HG03342 (cell line): Measurements from ENCODE around the gene DCTD.

ENCODE experiments used
- ATAC-seq: cut with Tn5 transposase; IDR thresholded peaks from one replicate; pipeline ENCODE4 v1.9.1; 2021; ENCODE audit warnings: mild to moderate bottlenecking, moderate library complexity; ENCODE audit not compliant: unreplicated experiment

DCTD gene

DNA sequence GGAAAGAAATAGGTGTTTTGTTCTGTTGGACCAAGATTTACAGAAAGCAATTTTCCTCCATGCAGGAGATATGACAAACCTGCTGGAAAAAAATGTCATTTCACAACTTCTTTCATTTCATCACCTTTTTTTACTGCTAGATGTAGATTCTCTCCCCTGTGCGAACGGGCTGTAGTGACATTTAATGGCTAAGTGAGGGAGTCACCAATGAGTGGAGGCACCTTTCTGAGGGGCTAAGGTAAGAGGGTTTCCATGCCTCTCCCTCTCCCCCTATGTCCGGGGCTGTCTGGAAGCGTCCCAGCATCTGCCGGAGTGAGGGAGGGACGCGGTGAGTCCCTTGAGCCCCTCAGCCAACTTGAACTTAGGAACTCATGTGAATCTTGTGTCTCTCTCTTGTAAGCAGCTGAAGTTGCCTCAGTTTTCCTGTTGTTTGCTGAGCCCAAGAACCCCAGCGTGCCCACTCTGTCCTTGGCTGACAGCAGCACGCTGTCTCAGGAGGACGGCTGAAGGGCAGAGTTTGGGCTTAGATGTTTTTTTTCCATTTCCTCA, 42.3 kb downstream of the DCTD start:
- ATAC-seq = no peak

DNA sequence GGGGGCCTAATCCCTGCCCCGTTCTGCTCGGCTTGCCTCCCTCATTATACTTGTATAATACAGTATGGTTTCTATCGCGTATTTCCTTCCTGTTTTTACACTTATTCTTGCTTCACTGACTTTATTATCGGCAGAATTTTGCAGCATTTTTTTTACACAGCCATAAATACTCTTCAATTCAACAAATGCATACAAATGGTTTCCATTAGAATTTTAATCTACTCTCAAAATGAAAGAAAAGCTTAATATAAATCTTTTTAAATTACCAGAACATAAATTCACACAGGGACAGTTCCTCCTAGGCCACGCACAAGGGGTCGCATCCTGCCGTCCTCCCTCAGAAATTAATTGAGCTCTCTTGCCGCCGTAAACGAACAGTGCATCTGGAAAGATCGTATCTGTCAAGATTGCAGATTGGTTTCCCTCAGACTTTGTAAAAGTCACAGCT, 42.9 kb downstream of the DCTD start:
- ATAC-seq = no peak

DNA sequence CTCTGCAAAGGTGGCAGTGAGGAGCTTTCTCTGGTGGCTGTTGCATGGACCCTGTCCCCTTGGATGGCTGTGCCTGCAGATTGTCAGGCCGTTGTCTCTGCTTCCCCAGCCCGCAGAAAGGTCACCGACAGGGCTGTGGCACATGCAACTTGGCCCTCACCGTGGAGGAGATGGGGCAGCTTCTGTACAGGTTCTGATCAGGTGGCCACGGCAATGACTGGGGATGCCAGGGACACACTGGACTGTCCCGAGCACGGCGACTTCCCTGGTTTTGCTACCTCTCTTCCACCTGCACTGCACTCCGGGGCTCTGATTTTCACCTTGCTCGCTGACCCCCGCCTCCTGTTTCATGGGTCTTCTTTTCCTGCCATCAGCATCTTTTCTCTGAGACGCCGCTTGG, 43.5 kb downstream of the DCTD start:
- no peak for ATAC-seq

DNA sequence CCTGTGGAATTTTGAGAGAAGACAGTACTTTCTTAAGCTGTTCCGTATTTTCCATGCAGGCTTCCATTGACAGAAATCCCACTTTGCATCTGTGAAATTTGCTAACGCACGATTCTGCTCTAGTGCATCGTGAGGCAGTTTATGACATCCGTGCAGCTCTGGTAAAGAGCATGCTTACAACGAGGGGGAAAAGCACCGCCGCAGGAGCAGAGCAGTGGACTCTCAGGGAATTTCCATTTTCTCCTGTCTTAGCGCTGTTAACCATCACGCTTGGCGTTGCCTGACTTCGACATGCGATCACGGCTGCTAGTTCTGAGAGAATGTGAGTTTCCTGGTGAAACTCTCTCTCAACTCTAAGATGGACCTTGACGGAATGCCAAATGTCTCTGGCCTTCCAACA, 43.9 kb downstream of the DCTD start:
- ATAC-seq = no peak

DNA sequence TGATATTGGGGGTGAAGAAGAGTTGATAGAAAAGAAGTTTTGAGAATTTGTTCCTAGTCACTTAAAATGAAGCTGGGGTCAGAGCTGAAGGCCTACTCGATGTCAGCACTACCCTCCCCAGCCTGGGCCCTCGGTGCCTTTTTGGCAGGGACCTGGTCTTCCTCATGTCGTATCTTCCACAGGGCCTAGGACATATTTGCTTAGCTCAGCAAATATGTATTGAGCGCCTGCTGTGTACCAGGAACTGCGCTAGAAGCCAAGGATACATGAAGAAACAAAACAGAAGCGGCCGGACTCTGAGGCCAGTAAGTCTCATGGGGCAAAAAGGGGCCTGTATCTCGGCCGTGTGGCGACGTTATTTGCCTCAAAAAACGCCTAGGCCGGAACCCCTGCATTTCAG, 44.3 kb downstream of the DCTD start:
- ATAC-seq = no peak

DNA sequence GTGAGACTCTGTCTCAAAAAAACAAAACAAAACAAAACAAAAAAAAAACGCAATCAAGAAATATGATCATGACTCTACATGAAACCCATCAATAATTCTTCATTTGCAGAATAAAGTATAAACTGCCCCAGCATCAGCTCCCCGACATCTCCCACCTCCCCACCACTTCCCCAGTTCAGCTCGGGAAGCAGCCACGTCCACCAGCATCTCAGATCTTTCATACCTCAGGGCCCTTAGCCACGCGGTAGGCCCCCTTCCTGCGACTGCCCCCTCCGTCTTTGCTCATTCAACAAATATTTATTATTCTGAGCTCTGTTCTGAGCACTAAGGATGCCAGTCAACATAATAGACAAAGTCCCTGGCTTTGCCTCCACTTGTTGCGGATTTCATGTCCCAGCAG, 45.6 kb downstream of the DCTD start:
- ATAC-seq = no peak

DNA sequence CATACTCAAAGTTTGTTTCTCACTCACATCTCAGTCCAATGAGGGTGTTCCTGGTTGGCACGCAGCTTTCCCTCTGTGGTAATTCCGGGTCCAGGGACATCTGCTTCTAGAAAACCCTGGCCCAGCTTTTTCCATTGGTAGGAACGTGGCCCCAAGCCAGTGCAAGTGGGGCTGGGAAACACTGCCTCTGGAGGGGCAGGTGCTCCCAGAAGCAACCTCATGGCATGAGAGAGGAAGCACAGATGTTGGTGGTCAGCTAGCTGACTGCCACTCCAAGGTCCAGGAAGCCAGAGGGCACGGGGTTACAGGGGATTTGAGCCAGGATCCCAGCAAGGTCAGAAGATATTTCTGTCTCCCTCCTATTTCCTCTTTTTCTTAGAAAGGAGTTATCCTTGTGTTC, 47.5 kb downstream of the DCTD start:
- ATAC-seq = no peak

DNA sequence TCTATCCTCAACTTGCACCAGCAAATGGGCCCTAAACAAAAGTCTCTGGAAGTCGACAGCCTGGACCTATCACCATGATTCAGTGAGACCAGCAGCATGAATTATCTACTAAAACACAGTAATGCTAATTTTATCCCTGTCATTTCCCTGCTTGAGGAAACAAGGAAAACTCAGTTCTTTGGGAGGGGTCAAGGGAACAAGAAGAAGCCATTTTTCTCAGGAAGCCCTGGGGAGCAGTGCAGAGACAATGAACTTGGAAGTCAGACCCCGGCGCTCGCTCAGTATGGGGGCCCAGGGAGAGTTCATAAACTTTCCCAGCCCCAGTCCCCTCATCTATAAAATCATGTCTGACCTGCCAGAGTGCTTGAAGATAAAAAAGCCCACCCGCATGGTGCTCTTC, 50.4 kb downstream of the DCTD start:
- no peak for ATAC-seq

DNA sequence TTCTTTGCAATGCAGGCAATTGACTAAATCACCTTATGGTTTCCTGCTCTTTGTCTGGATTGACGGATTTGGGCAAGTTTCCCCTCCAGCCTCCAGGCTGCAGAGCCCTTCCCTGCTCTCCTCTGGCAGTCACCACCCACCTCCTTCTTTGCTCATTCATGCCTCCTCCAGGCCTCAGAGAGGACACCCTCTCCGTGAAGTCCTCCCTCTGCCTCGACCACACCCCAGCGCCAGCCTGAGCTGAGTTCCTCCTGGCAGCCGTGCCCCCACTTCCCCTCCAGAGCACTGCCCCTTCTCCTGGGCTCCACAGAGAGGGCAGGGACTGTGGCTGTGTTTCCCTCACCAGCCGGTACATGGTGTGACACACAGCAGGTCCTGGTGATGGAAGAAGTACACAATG, 53.7 kb downstream of the DCTD start:
- no peak for ATAC-seq

DNA sequence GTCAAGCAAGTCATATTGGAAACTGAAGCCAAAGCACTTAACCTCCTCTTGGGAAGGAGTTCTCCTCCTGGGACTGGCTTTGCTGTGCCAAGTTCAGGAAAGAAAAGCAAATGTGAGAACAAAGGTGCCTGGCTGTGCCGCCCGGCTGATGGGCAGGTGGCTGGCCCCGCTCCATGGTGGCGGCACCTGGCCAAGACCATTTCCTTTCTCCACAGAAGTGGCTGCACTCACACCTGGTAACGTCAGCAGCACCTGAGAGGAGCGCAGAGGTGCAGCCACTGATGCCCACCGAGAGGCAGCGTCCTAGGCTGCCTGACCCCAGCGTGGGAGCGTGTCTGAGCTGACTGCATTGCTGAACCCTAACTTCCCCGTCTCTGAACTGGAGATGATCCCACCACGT, 54.3 kb downstream of the DCTD start:
- no peak for ATAC-seq

DNA sequence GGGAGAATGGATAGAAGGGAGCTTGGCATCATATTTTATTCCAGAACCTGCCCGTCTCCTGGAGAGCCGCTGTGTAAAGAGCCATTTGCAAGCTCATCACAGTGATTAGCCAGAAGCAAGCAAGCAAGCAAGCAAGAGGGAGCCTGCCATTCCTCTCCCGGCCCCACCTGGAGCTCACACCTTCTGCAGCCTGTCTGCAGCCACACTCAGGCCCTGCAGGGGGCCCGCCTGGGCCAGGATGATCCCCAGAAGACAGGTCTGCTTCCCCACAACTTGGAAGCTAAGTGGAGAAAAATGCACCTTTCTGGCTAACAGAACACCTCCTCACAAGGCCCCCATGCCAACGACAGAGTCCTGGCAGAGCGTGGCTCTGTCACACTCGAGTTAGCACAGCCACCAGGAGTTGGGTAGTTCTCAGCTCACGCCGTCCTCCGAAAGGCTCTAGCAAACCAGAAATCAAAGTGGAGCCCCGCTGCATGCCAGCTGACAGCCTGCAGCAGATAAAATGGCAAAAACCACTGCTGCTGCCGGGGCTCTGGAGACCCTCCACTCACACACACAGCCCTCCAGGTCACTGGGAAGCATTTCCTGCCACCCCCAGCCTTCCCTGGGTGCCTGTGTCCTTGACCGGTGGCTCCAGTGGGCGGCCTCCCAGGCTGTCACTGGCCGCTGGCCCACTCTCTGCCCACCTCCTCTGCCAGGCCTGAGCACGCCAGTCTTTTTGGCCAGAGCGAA, 54.9 kb downstream of the DCTD start:
- ATAC-seq = no peak

DNA sequence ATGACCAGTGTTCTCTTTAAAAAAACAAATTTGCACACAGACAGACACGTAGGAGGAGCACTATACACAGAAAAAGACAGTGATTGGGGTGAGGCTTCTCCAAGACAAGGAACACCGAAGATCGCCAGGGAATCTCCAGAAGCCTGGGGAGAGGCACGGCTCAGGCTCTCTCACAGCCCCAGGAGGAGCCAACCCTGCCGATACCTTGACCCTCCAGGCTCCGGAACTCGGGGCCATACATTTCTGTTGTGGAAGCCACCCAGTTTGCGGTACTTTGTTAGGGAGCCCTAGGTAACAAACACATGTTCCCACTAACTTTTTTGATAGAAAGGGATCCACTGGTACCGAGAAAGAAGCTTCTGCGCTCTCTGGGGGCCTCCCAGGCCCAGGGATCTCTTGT, 55.8 kb downstream of the DCTD start:
- ATAC-seq = no peak

DNA sequence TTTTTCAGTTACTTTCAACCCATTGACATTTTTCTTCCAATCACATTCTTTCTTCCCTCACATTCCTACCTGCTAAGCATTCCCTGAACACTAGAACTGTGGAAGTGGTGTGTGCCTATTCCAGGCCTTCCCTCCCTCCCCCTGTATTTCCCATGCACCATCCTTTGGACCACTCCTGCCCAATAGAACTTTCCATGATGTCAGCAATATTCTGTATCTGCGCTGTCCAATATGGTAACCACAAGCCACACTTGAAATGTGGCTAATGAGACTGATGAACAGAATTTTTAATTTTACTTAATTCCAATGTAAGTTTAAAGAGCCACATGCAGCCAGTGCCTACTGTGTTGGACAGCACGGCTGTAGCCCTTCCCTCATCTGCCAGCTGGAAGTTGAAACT, 57.5 kb downstream of the DCTD start:
- ATAC-seq = no peak

DNA sequence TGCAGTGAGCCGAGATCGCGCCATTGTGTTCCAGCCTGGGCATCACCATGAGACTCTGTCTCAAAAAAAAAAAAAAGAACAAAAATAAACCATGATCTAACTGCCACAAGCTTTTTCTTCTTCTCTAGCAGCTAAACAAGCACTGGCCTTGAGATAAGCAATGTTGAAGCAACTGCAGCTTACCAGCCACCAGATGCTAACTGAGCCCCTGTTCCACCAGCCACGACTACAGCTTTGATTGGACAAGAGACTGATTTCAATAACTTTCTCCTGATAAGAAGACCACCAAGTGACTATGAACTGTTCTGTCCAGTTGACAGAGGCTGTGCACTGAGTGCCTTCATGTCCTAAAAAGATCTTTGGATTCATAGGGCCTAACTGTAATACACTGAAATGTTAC, 58.5 kb downstream of the DCTD start:
- ATAC-seq = no peak

DNA sequence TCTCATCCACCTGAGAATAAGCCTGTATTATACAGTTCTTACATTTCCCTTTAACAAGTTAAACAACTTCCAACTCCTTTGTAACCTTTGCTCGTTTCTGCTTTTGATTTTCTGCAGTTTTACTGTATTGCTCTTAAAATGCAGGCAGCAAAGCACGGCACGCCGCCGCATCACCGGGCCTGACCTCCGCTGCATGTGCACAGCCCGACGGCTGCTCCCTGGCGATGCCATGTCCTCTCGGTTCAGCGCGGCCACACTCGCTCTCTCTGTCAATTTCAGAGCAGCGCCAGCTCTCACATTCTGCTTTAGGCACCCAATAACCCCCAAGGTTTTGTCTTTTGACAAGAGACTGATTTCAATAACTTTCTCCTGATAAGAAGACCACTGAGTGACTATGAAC, 60.3 kb downstream of the DCTD start:
- no peak for ATAC-seq

DNA sequence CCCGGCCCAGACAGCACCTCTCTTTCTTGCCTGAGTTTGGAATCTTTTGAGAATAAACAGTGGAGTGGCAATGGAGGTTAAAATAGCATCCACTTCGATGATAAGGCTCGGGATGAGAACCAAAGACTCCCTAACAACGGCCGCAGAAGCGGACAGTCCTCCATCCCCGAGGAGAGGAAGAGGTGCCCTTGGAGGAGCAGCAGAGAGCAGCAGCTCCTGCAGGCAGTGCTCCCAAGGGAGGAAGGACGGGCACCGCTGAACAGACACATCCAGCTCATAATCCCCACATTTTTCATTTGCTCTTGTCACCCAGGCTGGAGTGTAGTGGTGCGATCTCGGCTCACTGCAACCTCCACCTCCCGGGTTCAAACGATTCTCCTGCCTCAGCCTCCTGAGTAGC, 61.3 kb downstream of the DCTD start:
- ATAC-seq = no peak

DNA sequence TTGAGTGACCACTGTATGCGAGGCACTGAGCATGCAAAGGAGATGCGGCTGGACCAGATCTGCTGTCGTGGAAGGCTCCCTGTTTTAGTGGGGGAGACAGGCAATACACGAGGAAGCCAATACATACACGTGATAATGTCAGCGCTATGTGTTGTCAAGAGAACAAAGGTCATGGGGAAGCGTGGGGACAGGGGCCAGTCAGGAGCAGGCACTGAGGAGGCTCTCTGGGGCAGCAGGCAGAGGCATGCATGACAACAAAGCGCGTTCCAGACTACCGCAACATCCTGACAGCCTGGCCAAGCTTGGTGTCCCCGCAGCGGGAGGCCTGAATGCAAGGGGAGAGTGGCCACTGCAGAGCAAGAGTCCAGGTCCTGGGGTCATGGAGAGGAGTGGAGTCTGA, 61.9 kb downstream of the DCTD start:
- ATAC-seq = no peak

DNA sequence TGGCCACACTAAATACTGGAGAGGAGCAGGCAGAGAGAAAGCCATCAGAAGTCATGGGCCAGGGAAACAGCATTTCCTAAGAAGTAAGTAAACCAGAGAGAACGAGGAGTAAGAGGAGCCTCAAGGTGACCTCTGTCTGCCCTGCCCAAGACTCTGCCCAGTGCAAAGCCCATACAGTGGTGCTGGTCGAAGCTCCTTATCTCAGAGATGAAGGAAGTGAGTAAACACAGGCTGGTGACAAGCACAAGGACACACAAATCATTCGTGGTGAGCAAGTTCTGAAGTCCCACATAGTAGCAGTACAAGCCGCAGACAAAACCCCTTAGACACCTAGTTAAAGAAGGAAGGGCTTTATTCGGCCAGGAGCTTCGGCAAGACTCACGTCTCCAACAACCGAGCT, 62.7 kb downstream of the DCTD start:
- no peak for ATAC-seq

DNA sequence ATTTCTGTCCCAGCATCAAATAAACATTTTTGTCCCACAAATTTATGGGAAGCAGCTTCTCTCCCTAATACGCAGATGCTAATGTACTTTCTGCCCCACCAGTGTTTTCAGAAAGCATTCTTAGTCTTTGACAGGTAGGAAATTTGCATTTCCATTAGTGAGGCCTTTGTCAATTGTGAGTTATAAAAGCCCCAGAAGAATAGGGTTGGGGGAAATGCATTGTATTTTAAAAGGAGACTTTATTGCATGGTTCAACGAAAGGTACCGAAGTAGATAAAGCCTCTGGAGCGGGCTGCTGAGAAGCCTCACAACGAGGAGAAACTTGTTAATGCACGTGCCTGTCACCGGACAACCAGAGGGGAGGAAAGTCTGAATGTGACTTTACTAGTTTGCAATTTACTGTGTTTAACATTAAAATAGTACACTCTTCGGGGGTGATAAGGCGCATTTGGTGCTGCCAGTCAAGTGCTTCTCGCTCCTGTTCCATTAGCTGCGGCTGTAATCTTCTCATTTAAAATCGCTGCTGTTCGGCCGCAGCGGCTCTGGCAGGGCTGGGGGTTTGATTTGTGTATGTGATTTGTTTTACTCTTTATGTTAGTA, 63.4 kb downstream of the DCTD start:
- no peak for ATAC-seq

DNA sequence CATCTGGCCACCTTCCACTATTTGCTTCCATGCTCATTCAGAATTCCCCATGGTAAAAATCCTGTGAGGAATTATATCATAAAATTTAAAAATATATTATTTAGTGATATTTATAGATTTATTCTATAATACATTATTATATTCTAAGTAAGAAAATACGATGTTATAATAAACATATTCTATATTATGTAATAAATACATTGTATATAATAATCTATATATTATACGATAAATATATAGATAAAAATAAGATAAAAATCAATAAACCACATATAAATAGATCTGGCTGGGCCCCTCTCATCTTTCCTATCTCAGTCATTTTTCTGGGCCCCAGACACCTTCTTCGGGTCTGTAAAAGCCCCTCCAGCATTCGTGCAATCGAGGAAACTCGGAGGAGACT, 68.5 kb downstream of the DCTD start:
- no peak for ATAC-seq

DNA sequence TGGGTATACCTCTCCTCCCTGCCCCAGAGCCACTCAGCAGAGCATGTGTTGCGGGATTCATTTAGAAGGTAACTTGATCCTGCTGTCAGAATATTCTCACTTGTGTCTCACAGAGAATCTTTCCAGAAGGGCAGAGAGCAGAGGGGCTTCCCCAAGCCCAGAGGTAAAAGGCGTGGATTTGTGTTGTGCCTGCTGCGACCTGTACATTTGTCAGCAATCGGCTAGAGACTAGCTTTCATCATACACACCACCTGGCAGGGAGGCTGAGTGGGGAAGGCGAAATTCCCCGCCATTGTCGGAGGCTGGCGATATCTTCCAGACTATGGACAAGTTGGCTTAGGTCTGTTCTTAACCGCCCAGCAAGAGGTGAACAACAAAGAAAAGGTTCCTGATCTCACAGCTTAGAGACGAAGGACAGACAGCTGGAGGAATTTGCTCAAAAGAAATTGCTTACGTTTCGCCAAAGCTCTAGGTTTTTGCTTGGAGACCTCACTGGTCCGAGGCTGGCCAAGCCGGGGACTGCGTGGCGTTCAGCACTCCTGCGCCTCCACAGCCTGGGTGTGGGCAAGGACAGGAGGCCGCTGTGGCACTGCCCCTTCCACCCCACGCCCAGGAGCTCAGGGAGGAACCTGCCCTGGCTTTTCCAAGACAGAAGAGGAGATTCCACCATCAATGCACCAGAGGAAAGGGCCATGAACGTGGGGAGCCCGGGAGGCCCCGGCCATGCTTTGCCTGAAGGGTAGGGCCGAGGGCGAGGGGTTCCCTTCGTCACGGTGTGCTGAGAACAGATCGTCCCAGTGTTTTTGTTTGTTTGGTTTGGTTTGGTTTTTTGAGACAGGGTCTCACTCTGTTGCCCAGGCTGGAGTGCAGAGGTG, 69.4 kb downstream of the DCTD start:
- no peak for ATAC-seq

DNA sequence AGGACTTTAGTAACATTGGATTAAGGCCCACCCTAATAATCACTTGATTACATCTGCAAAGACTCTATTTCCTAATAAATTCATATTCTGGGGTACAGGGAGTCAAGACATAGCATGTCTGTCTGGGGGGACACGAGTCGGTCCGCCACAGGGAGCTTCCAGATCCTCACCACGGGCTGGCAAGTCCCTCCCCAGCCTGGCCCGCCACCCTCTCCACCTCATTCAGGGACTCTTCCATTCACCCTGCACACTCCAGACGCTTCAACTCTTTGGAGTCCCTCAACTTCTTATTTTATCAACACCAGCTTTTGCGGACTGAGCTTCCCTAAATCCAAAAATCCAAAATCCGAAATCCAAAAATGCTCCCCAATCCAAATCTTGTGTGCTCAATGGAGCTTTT, 71.2 kb downstream of the DCTD start:
- ATAC-seq = no peak
